WERI-Rb-1 (cell line): Measurements from ENCODE around the gene TGFB1.

ENCODE experiments used
- DNase-seq: peaks from one replicate; pipeline ENCODE4 v3.0.0-alpha.2; 2020
- H3K27ac ChIP-seq: fragments of 250-450 bp; sonication (Bioruptor Pico); 2 replicates; pipeline ENCODE4 v1.5.1; 2020; ENCODE audit warnings: mild to moderate bottlenecking, moderate library complexity
- H3K27me3 ChIP-seq: fragments of 250-450 bp; sonication (Bioruptor Pico); 2 replicates; pipeline ENCODE4 v1.5.1; 2021; ENCODE audit warnings: mild to moderate bottlenecking, low read depth, moderate library complexity; ENCODE audit not compliant: insufficient read depth, severe bottlenecking
- H3K36me3 ChIP-seq: fragments of 250-450 bp; sonication (Bioruptor Pico); 2 replicates; pipeline ENCODE4 v1.5.1; 2020; ENCODE audit warnings: mild to moderate bottlenecking, moderate library complexity
- H3K4me3 ChIP-seq: 2 replicates; pipeline ENCODE4 v1.5.1; 2011; ENCODE audit warnings: low read depth, mild to moderate bottlenecking, control low read depth, low read length
- H3K9me3 ChIP-seq: fragments of 250-450 bp; sonication (Bioruptor Pico); 2 replicates; pipeline ENCODE4 v1.5.1; 2021; ENCODE audit warnings: mild to moderate bottlenecking, moderate library complexity; ENCODE audit not compliant: severe bottlenecking
- TF ChIP-seq, protein P1 (sequence below): IDR thresholded peaks from 2 replicates; pipeline ENCODE4 v1.5.1; 2011; ENCODE audit warnings: low read depth, mild to moderate bottlenecking, control low read depth, inconsistent platforms, low read length

The TGFB1 gene

GRCh38 chr19:41308450-41309179, 45.1 kb downstream of the TGFB1 start:
- Histone ChIP-seq H3K4me3 (no peak overlapping the region), H3K36me3 (peaks cover 63% of the 10 kb centered on the region), H3K27ac (peak overlapping the region; percentile 75), H3K27me3 (no peaks in the 10 kb centered on the region), H3K9me3 (no peaks in the 10 kb centered on the region)
- peak; percentile 89 for DNase-seq
- TF ChIP-seq, protein P1, sequence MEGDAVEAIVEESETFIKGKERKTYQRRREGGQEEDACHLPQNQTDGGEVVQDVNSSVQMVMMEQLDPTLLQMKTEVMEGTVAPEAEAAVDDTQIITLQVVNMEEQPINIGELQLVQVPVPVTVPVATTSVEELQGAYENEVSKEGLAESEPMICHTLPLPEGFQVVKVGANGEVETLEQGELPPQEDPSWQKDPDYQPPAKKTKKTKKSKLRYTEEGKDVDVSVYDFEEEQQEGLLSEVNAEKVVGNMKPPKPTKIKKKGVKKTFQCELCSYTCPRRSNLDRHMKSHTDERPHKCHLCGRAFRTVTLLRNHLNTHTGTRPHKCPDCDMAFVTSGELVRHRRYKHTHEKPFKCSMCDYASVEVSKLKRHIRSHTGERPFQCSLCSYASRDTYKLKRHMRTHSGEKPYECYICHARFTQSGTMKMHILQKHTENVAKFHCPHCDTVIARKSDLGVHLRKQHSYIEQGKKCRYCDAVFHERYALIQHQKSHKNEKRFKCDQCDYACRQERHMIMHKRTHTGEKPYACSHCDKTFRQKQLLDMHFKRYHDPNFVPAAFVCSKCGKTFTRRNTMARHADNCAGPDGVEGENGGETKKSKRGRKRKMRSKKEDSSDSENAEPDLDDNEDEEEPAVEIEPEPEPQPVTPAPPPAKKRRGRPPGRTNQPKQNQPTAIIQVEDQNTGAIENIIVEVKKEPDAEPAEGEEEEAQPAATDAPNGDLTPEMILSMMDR = peak; percentile 77

DNA sequence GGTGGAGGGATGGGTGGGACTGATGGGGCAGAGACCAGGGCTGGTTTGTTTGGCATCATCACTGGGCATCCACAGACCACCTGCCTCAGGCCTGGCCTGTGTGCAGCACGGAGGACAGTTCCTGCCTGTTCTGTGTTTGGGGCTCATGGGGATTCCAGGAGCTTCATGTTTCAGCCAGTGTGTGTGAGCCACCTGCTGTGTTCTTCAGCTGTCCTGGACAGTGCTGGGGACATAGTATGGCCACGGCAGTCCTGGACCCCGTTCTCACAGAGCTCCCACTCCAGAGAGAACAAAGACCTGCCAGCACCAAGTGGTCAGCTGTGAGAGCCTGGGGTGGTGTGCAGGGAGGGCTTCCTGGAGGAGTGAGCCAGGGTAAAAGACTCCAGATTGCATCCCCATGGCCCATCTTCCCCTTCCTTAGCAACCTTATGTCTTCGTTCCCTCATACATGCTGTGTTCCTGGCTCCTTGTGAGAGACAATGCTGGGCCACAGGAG, 45.7 kb downstream of the TGFB1 start:
- H3K4me3 ChIP-seq = no peak overlapping the region
- TF ChIP-seq, protein P1 = no peak
- H3K9me3 ChIP-seq = no peaks in the 10 kb centered on the region
- peak overlapping the region; percentile 75 for H3K27ac ChIP-seq
- no peak for DNase-seq
- no peaks in the 10 kb centered on the region for H3K27me3 ChIP-seq
- H3K36me3 ChIP-seq = peaks cover 63% of the 10 kb centered on the region

- peaks cover 63% of the 10 kb centered on the region for H3K36me3 ChIP-seq
Observed at GRCh38 chr19:41307090-41307875, 46.4 kb downstream of the TGFB1 start.

DNA sequence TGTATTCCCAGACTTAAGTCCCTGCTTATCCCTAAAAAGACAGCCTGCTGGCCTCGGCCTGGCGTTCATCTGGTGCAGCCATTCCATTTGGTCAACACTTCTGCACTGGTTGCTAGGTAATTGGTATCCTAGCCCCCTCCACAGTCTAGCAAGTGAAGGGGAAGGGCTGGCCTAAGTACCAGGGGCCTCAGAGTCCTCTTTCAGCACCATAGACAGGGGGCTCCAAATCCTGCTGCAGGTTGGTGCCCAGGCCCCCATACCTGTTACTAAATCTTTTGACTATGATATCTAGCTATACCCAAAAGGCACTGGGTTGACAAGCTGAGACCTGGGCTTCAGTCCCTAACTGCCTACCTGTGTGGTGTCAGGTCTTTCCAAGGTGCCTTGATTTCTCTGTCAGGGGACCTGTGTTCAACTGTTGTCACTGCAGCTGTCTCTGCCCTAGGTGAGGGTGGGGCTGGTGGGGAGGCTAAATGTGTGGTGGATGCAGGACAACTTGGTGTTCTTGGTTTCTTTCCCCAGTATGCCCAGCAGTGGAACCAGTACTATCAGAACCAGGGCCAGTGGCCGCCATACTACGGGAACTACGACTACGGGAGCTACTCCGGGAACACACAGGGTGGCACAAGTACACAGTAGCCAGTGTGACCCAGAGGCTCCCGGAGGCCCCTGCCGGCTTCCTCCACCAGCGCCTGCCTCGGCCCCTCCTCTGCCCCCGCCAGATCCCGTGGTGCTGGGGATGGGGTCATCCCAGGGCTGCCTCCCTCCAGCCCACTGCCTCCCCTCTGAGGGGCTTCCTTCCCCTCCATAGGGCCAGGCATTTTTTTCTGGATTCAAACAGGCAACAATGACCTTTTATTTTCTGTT, 47.6 kb downstream of the TGFB1 start:
- DNase-seq = no peak
- H3K9me3 ChIP-seq = no peaks in the 10 kb centered on the region
- H3K27me3 ChIP-seq = no peaks in the 10 kb centered on the region
- H3K36me3 ChIP-seq = peaks cover 73% of the 10 kb centered on the region
- TF ChIP-seq, protein P1 = no peak
- H3K4me3 ChIP-seq = no peak overlapping the region
- H3K27ac ChIP-seq = no peak overlapping the region

More at GRCh38 chr19:41307090-41307875, 46.4 kb downstream of the TGFB1 start:
- Histone ChIP-seq H3K27me3 (no peaks in the 10 kb centered on the region), H3K27ac (no peak overlapping the region; the same call in 1 of the 2 replicates), H3K9me3 (no peaks in the 10 kb centered on the region), H3K4me3 (no peak overlapping the region)
- DNase-seq = no peak
- TF ChIP-seq, protein P1 = no peak

DNA sequence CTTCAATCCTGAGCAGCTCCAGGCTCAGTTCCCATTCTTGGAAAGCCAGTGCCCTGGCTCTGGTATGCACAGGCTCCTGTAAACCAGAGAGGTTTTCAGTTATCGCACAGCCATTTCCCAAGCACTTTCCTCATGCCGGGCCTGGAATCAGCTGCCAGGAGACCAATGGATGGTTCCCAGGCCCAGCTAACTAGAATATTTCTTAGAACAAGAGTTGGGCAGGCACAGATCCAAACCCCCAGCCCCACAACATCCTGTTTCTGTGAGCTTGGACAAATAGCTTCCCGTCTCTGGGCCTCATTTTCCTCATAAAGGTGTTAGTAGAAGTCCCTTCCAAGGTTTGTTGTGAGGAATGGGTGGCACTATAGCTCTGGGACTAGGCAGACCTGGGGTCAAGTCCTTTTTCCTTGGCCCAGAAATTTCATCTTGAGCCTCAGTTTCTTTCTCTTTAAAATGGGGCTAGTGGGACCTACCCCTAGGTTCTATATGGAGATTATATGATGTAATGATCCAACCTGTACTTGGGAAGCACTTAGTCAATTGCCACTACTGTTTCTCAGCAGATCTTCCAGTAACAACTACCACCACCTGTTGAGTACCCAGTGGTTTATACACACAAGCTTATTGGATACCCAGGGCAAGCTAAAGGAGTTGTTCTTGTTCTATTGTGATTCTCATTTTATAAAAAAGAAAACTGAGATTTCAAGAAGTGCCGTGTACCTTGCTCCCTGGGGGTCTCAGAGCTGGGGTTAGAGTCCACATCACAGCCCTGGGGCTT, 48.8 kb downstream of the TGFB1 start:
- no peak for DNase-seq
- Histone ChIP-seq H3K36me3 (peaks cover 85% of the 10 kb centered on the region), H3K27me3 (no peaks in the 10 kb centered on the region), H3K4me3 (no peak overlapping the region), H3K9me3 (no peaks in the 10 kb centered on the region), H3K27ac (no peak overlapping the region)
- TF ChIP-seq, protein P1 = no peak
